PC-9 (cell line): ENCODE results near the gene SMKR1.

Experiments
- CTCF ChIP-seq: fragments of 200-600 bp; sonication (generic); conservative IDR thresholded peaks from 2 replicates; pipeline ENCODE4 v1.6.1; 2017; ENCODE audit warnings: mixed run types, antibody characterized with exemption, mild to moderate bottlenecking, moderate library complexity
- EZH2 ChIP-seq: fragments of 200-600 bp; sonication (generic); IDR thresholded peaks from 2 replicates; pipeline ENCODE4 v1.8.0; 2017; ENCODE audit warnings: antibody characterized with exemption, low read depth

- TF ChIP-seq CTCF, result no peak
- no peak for TF ChIP-seq EZH2
Observed at GRCh38 chr7:129479831-129480230, 22.5 kb upstream of the SMKR1 start.
